Heart left ventricle (tissue), 16 donors: Measurements from ENCODE around the gene KCNH3. TPM values are rescaled to one million over a fixed set of nuclear protein-coding genes. Genes with fewer than 3 reads are reported as not detected.

Source experiments
- ATAC-seq, 4 donors: fragments of 200-7000 bp; cut with Tn5 transposase; one replicate each; pipeline ENCODE4 v1.9.1; 2020 to 2022; ENCODE audit warnings: moderate library complexity in 4 of 4, mild to moderate bottlenecking in 3 of 4, moderate number of reproducible peaks in 1 of 4
- DNase-seq, 5 donors: peaks; one replicate each; pipeline ENCODE4 v3.0.0-alpha.2; 2020
- H3K27ac ChIP-seq, 12 donors: fragments of 200-600 bp; sonication (generic) in 4 of 12; one replicate each; pipeline versions ENCODE4 v1.5.0 to v1.8.0; 2016 to 2022; ENCODE audit warnings: mild to moderate bottlenecking in 2 of 12
- H3K27me3 ChIP-seq, 9 donors: fragments of 200-600 bp; sonication (generic) in 2 of 9; one replicate each; pipeline versions ENCODE4 v1.5.1 to v1.8.0; 2016 to 2022; ENCODE audit warnings: mild to moderate bottlenecking in 3 of 9
- H3K36me3 ChIP-seq, 9 donors: fragments of 200-600 bp; sonication (generic) in 2 of 9; one replicate each; pipeline versions ENCODE4 v1.5.0 to v1.8.0; 2018 to 2022; ENCODE audit warnings: mild to moderate bottlenecking in 2 of 9
- H3K4me1 ChIP-seq, 12 donors: fragments of 200-600 bp; sonication (generic) in 4 of 12; one replicate each; pipeline versions ENCODE4 v1.5.0 to v1.8.0; 2016 to 2022; ENCODE audit warnings: mild to moderate bottlenecking in 3 of 12
- H3K4me3 ChIP-seq, 12 donors: fragments of 200-600 bp; sonication (generic) in 4 of 12; one replicate each; pipeline versions ENCODE4 v1.5.0 to v1.8.0; 2017 to 2022; ENCODE audit warnings: mild to moderate bottlenecking in 9 of 12, moderate library complexity in 4 of 12
- H3K9me3 ChIP-seq, 12 donors: fragments of 200-600 bp; sonication (generic) in 4 of 12; one replicate each; pipeline versions ENCODE4 v1.5.0 to v1.8.0; 2016 to 2022; ENCODE audit warnings: mild to moderate bottlenecking in 1 of 12
- POLR2A ChIP-seq, 2 donors: fragments of 450-650 bp; IDR thresholded peaks; one replicate each; pipeline ENCODE4 v1.6.1; 2017; ENCODE audit warnings: antibody characterized with exemption in 2 of 2, mild to moderate bottlenecking in 2 of 2, moderate library complexity in 2 of 2
- WGBS, 4 donors: extraction: QIAGEN DNeasy Blood & Tissue Kit in 2 of 4; methylation state at CpG; one replicate each; pipeline versions ENCODE4 v1.1.5 to v1.1.7; 2013 to 2018; 5-methylcytosine and 5-hydroxymethylcytosine counted together
- intact Hi-C, 10 donors: fragments of 100-400 bp; cut with DNase I; formaldehyde crosslinking; loops; one replicate each; pipeline versions ENCODE4 v1.11.1 to v1.14.2; 2022
- polyA plus RNA-seq, 2 donors: library from polyadenylated mRNA; stranded (reverse); fragments of 200-250 nt; gene quantifications; one replicate each; pipeline ENCODE4 v1.2.3, GENCODE V29; 2013
- total RNA-seq, 9 donors: library from RNA; depleted of rRNA in 2 of 9; stranded (reverse); fragments of >200 nt in 2 of 9; fragmentation: NEBNext Ultra II Directional in 3 of 9; extraction: Animal tissue kit (Norgen Biotek cat#: 25700) in 3 of 9; gene quantifications; one replicate each; pipeline versions ENCODE4 v1.1.0 to v1.2.4, GENCODE V29; 2016 to 2023
- TF ChIP-seq, protein P1 (sequence below), 12 donors: fragments of 200-600 bp; sonication (generic) in 4 of 12; IDR thresholded peaks; one replicate each; pipeline versions ENCODE4 v1.5.0 to v1.8.0; 2018 to 2022; ENCODE audit warnings: antibody characterized with exemption in 12 of 12, mild to moderate bottlenecking in 5 of 12
- donor health status: ischemic (EF 13 %, LVEDD 7.1; RV severe dilation, severe dysfunction).
- donor health status: healthy with polysubstance abuse.
- donor health status: DM: no; HTN: yes; CAD: no.
- donor health status: DM: no; HTN: no; CAD: no.
- donor health status: ischemic (EF 25% LVEDD 6.9; RV normal size, moderate dysfunction).
- donor health status: ischemic (EF 25% LVEDD 5.7; RV mildly dilated, moderate dysfunction).
- donor health status: healthy.
- donor health status: DM: yes; HTN: yes; CAD: no.
- donor health status: ischemic (EF 35%, LVEDD 5.7; RV mildly dilated, moderate dysfunction).
- donor health status: nonischemic (EF 11% LVEDD 7.7; RV severe dilation, severe dysfunction).
- donor health status: DM: yes; HTN: yes; CAD: no.
- donor health status: PGD.
- donor health status: ischemic (EF 29% LVEDD 5.4; RV normal size, mild dysfunction).
- donor health status: nonischemic (EF 23%, LVEDD 6.1; RV moderate dilation, normal function).

Gene KCNH3
- total and polyA plus RNA-seq, 11 donors, result 0.14 to 2.2 (median 0.40) TPM

DNA sequence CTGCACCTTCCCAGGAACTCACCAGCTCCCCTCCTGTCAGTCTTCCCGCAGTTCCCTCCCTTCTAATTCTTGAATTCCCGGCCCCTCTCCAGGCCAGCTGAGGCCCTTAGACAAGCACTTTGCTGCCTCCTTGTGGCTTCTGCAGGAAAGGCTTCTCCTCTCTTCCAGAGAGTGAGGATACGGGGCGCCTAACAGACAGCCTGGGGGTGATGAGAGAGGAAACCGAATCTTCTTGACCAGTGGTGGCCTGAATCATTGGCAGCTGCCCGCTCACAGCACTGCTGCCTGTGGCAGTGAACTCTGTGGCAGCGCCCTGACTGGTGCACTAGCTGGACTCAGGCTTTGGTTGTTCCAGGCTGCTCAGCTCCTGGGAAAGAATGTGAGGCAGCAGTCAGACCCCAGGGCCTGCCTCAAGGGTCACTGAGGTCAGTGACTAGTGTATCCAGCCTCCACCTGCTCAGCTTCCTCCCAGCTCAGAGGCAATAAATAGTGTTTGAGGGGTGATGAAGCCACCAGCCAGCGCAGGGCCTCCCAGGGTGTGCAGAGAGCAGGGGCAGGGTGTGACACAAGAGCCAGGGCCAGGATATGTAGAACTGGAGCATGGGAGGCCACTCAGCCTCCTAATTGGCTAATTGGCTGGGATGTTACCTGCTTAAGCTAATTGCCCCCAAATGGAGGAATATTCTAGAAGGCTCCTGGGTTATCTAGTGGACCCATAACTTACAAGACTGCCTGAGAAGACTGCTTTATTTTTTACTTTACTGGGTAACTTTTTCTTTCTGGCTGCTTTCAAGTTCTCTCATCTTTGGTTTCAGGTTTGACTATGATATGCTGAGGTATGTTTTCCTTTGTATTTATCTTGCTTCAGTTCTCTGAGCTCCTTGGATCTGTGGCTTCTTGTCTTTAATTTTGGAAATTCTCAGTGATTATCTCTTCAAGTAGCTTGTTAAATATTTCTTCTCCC lies 42.0 kb downstream of the KCNH3 start:
- no peak for TF ChIP-seq POLR2A (IDR thresholded peaks at IDR 0.05)
- TF ChIP-seq, protein P1, sequence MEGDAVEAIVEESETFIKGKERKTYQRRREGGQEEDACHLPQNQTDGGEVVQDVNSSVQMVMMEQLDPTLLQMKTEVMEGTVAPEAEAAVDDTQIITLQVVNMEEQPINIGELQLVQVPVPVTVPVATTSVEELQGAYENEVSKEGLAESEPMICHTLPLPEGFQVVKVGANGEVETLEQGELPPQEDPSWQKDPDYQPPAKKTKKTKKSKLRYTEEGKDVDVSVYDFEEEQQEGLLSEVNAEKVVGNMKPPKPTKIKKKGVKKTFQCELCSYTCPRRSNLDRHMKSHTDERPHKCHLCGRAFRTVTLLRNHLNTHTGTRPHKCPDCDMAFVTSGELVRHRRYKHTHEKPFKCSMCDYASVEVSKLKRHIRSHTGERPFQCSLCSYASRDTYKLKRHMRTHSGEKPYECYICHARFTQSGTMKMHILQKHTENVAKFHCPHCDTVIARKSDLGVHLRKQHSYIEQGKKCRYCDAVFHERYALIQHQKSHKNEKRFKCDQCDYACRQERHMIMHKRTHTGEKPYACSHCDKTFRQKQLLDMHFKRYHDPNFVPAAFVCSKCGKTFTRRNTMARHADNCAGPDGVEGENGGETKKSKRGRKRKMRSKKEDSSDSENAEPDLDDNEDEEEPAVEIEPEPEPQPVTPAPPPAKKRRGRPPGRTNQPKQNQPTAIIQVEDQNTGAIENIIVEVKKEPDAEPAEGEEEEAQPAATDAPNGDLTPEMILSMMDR (IDR thresholded peaks at IDR 0.05), result peak; percentile 67 to 88 (median 79)
- no peak overlapping the region for H3K4me3 ChIP-seq
- intact Hi-C loops, result loop anchor here in 8 of 10 donors (1.0 to 5.0 kb wide), 7 partner anchors 27 to 224 kb away; partner anchors contain the start of genes PRPF40B (in 2 of the 8) and SPATS2 (in 1 of the 8)
- DNase-seq (peak in 4 of 5 donors; percentile 76 to 83 (median 80)), ATAC-seq (peak; percentile 68 to 80 (median 79))
- peaks cover 0 to 4% (median 0%) of the 10 kb centered on the region in 9 donors for H3K36me3 ChIP-seq
- WGBS, 4 donors, result 20 to 35% (median 27%) methylated on average over 8 of the region's 8 CpGs
- H3K27ac ChIP-seq, result peak overlapping the region in 9 of 12 donors; percentile 16 to 77 (median 36)
- peaks cover 0 to 57% (median 30%) of the 10 kb centered on the region in 12 donors for H3K4me1 ChIP-seq
- no peaks in the 10 kb centered on the region for H3K27me3 ChIP-seq
- H3K9me3 ChIP-seq, result no peaks in the 10 kb centered on the region

DNA sequence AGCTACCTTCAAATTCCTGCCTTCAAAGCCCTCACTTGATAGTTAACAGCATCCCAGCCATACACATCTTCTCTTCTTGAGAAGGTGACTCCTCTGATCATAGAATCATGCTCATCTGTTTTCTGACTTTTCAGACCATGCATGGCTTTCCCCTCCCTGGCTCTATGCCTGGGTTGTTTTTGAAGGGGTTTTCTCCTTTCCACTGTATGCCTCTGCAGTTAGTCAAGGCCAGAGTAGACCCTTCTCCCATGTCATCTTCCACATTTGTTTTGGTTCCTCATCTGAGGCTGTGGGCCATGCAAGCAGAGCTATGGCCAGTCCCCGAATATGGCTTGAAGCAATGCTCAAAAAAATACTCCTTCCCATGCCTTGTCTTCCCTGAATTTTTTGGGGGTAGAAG lies 43.4 kb downstream of the KCNH3 start:
- no peak overlapping the region for H3K4me3 ChIP-seq
- peaks cover 0 to 3% (median 0%) of the 10 kb centered on the region in 9 donors for H3K36me3 ChIP-seq
- WGBS, 4 donors, result 83 to 100% (median 89%) methylated on average over 1 of the region's 1 CpG
- no peak for TF ChIP-seq POLR2A (IDR thresholded peaks at IDR 0.05)
- TF ChIP-seq, protein P1 (IDR thresholded peaks at IDR 0.05), result no peak
- no peaks in the 10 kb centered on the region for H3K9me3 ChIP-seq
- DNase-seq (no peak), ATAC-seq (no peak)
- H3K27me3 ChIP-seq, result no peaks in the 10 kb centered on the region
- intact Hi-C loops, result loop anchor here in 8 of 10 donors (2.0 to 5.0 kb wide), 5 partner anchors 35 to 225 kb away; partner anchors contain the start of genes PRPF40B (in 3 of the 8) and SPATS2 (in 1 of the 8)
- H3K27ac ChIP-seq, result peak overlapping the region in 6 of 12 donors; percentile 3 to 77 (median 41)
- peaks cover 0 to 62% (median 30%) of the 10 kb centered on the region in 12 donors for H3K4me1 ChIP-seq

GRCh38 chr12:49582850-49583249 lies 44.0 kb downstream of the KCNH3 start:
- H3K36me3 ChIP-seq, result peaks cover 0 to 3% (median 0%) of the 10 kb centered on the region in 9 donors
- peak in 4 of 5 donors; percentile 48 to 75 (median 48) for DNase-seq
- WGBS, 4 donors, result 34 to 43% (median 38%) methylated on average over 4 of the region's 4 CpGs
- H3K4me3 ChIP-seq, result no peak overlapping the region
- intact Hi-C loops, result loop anchor here in 8 of 10 donors (2.0 to 5.0 kb wide), 5 partner anchors 36 to 226 kb away; partner anchors contain the start of genes PRPF40B (in 3 of the 8) and SPATS2 (in 1 of the 8)
- no peaks in the 10 kb centered on the region for H3K27me3 ChIP-seq
- H3K27ac ChIP-seq, result peak overlapping the region in 10 of 12 donors; percentile 8 to 77 (median 40)
- TF ChIP-seq POLR2A (IDR thresholded peaks at IDR 0.05), result no peak
- TF ChIP-seq, protein P1 (IDR thresholded peaks at IDR 0.05), result no peak
- ATAC-seq, result peak; percentile 56 to 75 (median 64)
- peaks cover 0 to 62% (median 30%) of the 10 kb centered on the region in 12 donors for H3K4me1 ChIP-seq
- H3K9me3 ChIP-seq, result no peaks in the 10 kb centered on the region
